A549 (cell line): ENCODE data around the gene ARVCF.

Experiments
- CTCF ChIP-seq: fragments of >200 bp; sonication (Bioruptor Twin); formaldehyde crosslinking; IDR thresholded peaks from 3 replicates; pipeline ENCODE4 v1.5.1; 2016
- EP300 ChIP-seq, 2 experiments: fragments of >200 bp; sonication (Bioruptor Twin); formaldehyde crosslinking; IDR thresholded peaks; 2 replicates in 1 of 2; 3 replicates in 1 of 2; pipeline ENCODE4 v1.6.1; 2016 to 2017

- TF ChIP-seq EP300 (IDR thresholded peaks at IDR 0.05) (no peak), CTCF (no peak)
These were observed 49.5 kb downstream of the ARVCF start for GRCh38 chr22:19966908-19967750.
